ENCODE measurements around the gene LINS1.

DNA sequence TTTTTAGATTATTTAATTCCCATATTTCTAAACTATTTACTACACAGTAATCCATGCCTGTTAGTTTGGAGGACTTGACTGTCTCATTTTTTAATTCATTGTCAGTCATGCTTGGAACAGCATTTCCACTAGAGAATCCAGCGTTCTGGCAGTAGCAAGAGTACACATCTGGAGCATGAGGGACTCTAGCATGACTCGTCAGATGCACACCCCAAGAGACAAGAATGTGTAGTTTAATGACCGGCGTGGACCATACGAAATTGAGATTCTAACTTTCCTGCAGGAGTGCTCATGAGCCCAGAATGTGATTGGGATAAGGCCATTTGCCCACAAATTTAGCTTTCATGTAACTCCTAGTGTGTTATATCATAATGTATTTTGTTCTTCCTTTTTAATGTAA, 49.3 kb upstream of the LINS1 start:
- TF ChIP-seq, protein P1, sequence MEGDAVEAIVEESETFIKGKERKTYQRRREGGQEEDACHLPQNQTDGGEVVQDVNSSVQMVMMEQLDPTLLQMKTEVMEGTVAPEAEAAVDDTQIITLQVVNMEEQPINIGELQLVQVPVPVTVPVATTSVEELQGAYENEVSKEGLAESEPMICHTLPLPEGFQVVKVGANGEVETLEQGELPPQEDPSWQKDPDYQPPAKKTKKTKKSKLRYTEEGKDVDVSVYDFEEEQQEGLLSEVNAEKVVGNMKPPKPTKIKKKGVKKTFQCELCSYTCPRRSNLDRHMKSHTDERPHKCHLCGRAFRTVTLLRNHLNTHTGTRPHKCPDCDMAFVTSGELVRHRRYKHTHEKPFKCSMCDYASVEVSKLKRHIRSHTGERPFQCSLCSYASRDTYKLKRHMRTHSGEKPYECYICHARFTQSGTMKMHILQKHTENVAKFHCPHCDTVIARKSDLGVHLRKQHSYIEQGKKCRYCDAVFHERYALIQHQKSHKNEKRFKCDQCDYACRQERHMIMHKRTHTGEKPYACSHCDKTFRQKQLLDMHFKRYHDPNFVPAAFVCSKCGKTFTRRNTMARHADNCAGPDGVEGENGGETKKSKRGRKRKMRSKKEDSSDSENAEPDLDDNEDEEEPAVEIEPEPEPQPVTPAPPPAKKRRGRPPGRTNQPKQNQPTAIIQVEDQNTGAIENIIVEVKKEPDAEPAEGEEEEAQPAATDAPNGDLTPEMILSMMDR (conservative IDR thresholded peaks at IDR 0.05; ENCODE audit: low read depth, low read length): no peak
- TF ChIP-seq EZH2 (IDR thresholded peaks at IDR 0.05; ENCODE audit: borderline replicate concordance, low read depth, low read length, poor library complexity, severe bottlenecking): no peak
